H1 (cell line): ENCODE data around the gene CUL2.

Experiments
- CBX5 ChIP-seq: fragments of 300-800, 300-1000 bp; sonication (generic); IDR thresholded peaks from 2 replicates; pipeline ENCODE4 v1.7.1; 2016; ENCODE audit warnings: antibody characterized with exemption, low read length, low read depth
- GABPA ChIP-seq: IDR thresholded peaks from 2 replicates; pipeline ENCODE4 v1.6.1; 2011; ENCODE audit warnings: mild to moderate bottlenecking, low read length, moderate library complexity, borderline replicate concordance; ENCODE audit not compliant: insufficient read depth
- SP2 ChIP-seq: IDR thresholded peaks from 2 replicates; pipeline ENCODE4 v1.6.1; 2012; ENCODE audit warnings: mild to moderate bottlenecking, low read length, inconsistent platforms
- TAF1 ChIP-seq: IDR thresholded peaks from 2 replicates; pipeline ENCODE4 v1.6.1; 2011; ENCODE audit warnings: mild to moderate bottlenecking, low read depth, low read length
- TF ChIP-seq, protein P1 (sequence below), 3 experiments: IDR thresholded peaks; 1 replicate in 2 of 3; 2 replicates in 1 of 3; pipeline versions ENCODE4 v1.5.1 to v1.6.1; 2011; ENCODE audit warnings: low read length in 3 of 3, mild to moderate bottlenecking in 3 of 3, inconsistent platforms in 2 of 3, low read depth in 1 of 3, moderate library complexity in 1 of 3; ENCODE audit not compliant: insufficient read depth in 1 of 3; ENCODE audit errors: control extremely low read depth in 1 of 3

DNA sequence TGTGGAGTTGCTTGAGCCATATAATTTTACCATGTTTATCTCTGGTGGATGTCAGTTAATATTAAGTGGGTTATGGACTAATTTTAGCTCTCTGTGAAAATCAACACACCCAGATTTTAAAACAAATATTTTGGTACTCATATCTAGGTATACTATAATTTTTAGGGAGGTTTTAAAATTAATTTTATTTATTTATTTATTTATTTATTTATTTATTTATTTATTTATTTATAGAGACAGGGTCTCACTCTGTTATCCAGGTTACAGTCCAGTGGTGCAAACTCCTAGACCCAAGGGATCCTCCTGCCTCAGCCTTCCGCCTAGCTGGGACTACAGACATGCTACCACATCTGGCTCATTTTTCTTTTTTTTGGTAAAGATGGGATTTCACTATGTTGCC, 29.2 kb upstream of the CUL2 start:
- TF ChIP-seq TAF1: no peak
- no peak for TF ChIP-seq SP2
- TF ChIP-seq CBX5: no peak
- TF ChIP-seq GABPA: no peak
- TF ChIP-seq, protein P1, sequence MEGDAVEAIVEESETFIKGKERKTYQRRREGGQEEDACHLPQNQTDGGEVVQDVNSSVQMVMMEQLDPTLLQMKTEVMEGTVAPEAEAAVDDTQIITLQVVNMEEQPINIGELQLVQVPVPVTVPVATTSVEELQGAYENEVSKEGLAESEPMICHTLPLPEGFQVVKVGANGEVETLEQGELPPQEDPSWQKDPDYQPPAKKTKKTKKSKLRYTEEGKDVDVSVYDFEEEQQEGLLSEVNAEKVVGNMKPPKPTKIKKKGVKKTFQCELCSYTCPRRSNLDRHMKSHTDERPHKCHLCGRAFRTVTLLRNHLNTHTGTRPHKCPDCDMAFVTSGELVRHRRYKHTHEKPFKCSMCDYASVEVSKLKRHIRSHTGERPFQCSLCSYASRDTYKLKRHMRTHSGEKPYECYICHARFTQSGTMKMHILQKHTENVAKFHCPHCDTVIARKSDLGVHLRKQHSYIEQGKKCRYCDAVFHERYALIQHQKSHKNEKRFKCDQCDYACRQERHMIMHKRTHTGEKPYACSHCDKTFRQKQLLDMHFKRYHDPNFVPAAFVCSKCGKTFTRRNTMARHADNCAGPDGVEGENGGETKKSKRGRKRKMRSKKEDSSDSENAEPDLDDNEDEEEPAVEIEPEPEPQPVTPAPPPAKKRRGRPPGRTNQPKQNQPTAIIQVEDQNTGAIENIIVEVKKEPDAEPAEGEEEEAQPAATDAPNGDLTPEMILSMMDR (IDR thresholded peaks at IDR 0.05; ENCODE audit: control extremely low read depth in 1 of 3, insufficient read depth in 1 of 3, low read depth in 1 of 3, low read length in 3 of 3): no peak
